Liver (tissue), 3 donors: Measurements from ENCODE around the gene CDCP2.

Experiments
- ATF3 ChIP-seq: IDR thresholded peaks from 2 replicates; pipeline ENCODE4 v1.6.1; 2016; ENCODE audit warnings: antibody characterized with exemption
- CTCF ChIP-seq: fragments of 150-350 bp; IDR thresholded peaks from 2 replicates; pipeline ENCODE4 v1.5.1; 2017; ENCODE audit warnings: improper control_type of control experiment, low read depth, low read length; ENCODE audit not compliant: missing input control
- FOXA1 ChIP-seq: IDR thresholded peaks from 2 replicates; pipeline ENCODE4 v1.6.1; 2016; ENCODE audit warnings: antibody characterized with exemption
- MAX ChIP-seq: IDR thresholded peaks from 2 replicates; pipeline ENCODE4 v1.6.1; 2016; ENCODE audit warnings: antibody characterized with exemption
- RAD21 ChIP-seq, 2 donors: IDR thresholded peaks; 2 replicates each; pipeline ENCODE4 v1.6.1; 2016; ENCODE audit warnings: antibody characterized with exemption in 2 of 2, mild to moderate bottlenecking in 2 of 2
- TAF1 ChIP-seq: conservative IDR thresholded peaks from 2 replicates; pipeline ENCODE4 v1.6.1; 2016; ENCODE audit warnings: antibody characterized with exemption, mild to moderate bottlenecking
- YY1 ChIP-seq: IDR thresholded peaks from 2 replicates; pipeline ENCODE4 v1.6.1; 2016; ENCODE audit warnings: antibody characterized with exemption, mild to moderate bottlenecking
- donor health status: healthy.
- donor health status: healthy.

GRCh38 chr1:54157401-54157800, 4.6 kb upstream of the CDCP2 start:
- no peak for TF ChIP-seq MAX
- TF ChIP-seq CTCF = no peak
- no peak for TF ChIP-seq TAF1
- no peak for TF ChIP-seq FOXA1
- TF ChIP-seq YY1 = no peak
- TF ChIP-seq RAD21 (IDR thresholded peaks at IDR 0.05) = no peak
- no peak for TF ChIP-seq ATF3
